K562 (cell line): ENCODE measurements around the gene TRPM2.

Source experiments
- GTF2E2 ChIP-seq: fragments of 200-800 bp; sonication (Bioruptor generic); IDR thresholded peaks from 2 replicates; pipeline ENCODE4 v1.6.1; 2016; ENCODE audit warnings: missing genetic modification characterization, missing compliant biosample characterization
- RNF2 ChIP-seq: sonication (generic); IDR thresholded peaks from 2 replicates; pipeline ENCODE4 v1.6.1; 2016
- ZSCAN32 ChIP-seq: fragments of 450-650 bp; formaldehyde crosslinking; IDR thresholded peaks from 2 replicates; pipeline ENCODE4 v1.4.0; 2020; ENCODE audit warnings: mild to moderate bottlenecking, moderate library complexity
- TF ChIP-seq, protein P1 (sequence below), 3 experiments: fragments of 200-800 bp in 1 of 3; sonication (Bioruptor generic) in 1 of 3; sonication (generic) in 1 of 3; formaldehyde crosslinking in 1 of 3; IDR thresholded peaks; 2 replicates each; pipeline versions ENCODE4 v1.6.1 to v1.8.0; 2016 to 2022; ENCODE audit warnings: mild to moderate bottlenecking in 2 of 3, missing compliant biosample characterization in 2 of 3, missing genetic modification characterization in 2 of 3, missing genetic modification reagents in 1 of 3

DNA sequence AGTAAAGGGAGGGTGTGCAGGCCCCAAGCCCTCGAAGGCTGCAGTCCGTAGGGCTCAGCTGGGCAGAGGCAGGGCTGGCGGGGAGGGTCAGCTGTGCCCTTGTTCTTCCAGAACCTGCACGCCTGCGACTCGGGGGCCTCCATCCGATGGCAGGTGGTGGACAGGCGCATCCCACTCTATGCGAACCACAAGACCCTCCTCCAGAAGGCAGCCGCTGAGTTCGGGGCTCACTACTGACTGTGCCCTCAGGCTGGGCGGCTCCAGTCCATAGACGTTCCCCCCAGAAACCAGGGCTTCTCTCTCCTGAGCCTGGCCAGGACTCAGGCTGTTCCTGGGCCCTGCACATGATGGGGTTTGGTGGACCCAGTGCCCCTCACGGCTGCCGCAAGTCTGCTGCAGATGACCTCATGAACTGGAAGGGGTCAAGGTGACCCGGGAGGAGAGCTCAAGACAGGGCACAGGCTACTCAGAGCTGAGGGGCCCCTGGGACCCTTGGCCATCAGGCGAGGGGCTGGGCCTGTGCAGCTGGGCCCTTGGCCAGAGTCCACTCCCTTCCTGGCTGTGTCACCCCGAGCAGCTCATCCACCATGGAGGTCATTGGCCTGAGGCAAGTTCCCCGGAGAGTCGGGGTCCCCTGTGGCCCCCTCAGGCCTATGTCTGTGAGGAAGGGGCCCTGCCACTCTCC lies 88.3 kb downstream of the TRPM2 start:
- TF ChIP-seq GTF2E2 (tag) (no peak), RNF2 (no peak), ZSCAN32 (CRISPR knock-in tag) (no peak)
- TF ChIP-seq, protein P1, sequence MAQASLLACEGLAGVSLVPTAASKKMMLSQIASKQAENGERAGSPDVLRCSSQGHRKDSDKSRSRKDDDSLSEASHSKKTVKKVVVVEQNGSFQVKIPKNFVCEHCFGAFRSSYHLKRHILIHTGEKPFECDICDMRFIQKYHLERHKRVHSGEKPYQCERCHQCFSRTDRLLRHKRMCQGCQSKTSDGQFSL (CRISPR knock-in tag; IDR thresholded peaks at IDR 0.05), result no peak
- TF ChIP-seq, protein P1 (tag; IDR thresholded peaks at IDR 0.05), result no peak
